ENCODE measurements around the gene EYA3. TPM values are rescaled to one million over a fixed set of nuclear protein-coding genes. Genes with fewer than 3 reads are reported as not detected.

Gene EYA3
- total RNA-seq, 1 experiment from 2014 or later: 17.1 TPM

DNA sequence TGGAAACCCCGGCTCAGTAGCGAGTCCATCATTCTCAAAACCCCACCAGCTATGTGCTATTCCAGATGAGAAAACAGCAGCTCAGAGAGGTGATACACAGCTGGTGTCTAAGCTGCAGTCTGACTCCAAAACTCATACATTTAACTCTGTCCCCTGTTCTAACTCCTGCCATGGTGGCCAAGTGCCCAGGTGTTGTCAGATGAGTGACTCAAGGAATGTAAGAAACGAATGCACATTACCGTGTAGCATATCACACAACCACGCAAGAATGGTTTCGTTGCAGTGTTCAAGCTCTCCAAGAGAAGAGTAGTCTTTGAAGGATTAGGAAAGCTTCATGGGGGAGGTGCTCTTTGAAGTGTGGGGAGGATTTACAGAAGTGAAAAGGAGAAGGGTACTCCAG is 133.3 kb downstream of the EYA3 start:
- DNase-seq (no peak), ATAC-seq (no peak)
- no peak overlapping the region for H3K4me3 ChIP-seq (ENCODE audit: low read length)
- no TSS peak for BruUV-seq (replicated peaks)
- no peaks in the 10 kb centered on the region for H3K9me3 ChIP-seq (ENCODE audit: low read length)
- no peak overlapping the region for H3K27ac ChIP-seq (ENCODE audit: low read length)
- no peak for TF ChIP-seq EZH2phosphoT487 (IDR thresholded peaks at IDR 0.05; ENCODE audit: borderline replicate concordance, low read length)
- TF ChIP-seq, protein P1, sequence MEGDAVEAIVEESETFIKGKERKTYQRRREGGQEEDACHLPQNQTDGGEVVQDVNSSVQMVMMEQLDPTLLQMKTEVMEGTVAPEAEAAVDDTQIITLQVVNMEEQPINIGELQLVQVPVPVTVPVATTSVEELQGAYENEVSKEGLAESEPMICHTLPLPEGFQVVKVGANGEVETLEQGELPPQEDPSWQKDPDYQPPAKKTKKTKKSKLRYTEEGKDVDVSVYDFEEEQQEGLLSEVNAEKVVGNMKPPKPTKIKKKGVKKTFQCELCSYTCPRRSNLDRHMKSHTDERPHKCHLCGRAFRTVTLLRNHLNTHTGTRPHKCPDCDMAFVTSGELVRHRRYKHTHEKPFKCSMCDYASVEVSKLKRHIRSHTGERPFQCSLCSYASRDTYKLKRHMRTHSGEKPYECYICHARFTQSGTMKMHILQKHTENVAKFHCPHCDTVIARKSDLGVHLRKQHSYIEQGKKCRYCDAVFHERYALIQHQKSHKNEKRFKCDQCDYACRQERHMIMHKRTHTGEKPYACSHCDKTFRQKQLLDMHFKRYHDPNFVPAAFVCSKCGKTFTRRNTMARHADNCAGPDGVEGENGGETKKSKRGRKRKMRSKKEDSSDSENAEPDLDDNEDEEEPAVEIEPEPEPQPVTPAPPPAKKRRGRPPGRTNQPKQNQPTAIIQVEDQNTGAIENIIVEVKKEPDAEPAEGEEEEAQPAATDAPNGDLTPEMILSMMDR (conservative IDR thresholded peaks at IDR 0.05; ENCODE audit: low read depth, low read length): no peak
- no peak for TF ChIP-seq EZH2 (IDR thresholded peaks at IDR 0.05; ENCODE audit: low read length, unreplicated experiment)
- no peaks in the 10 kb centered on the region for H3K36me3 ChIP-seq (ENCODE audit: low read depth, low read length)
- H3K79me2 ChIP-seq (ENCODE audit: low read length): peaks cover under 1% of the 10 kb centered on the region
- POLR2A ChIA-PET (ENCODE audit: unreplicated experiment): no interaction called here
- no peaks in the 10 kb centered on the region for H3K9me2 ChIP-seq (replicated peaks; ENCODE audit: low read length)
- H3K9ac ChIP-seq (ENCODE audit: low read length): no peak overlapping the region
- intact Hi-C loops (cut with micrococcal nuclease): no loop called here
- no peak overlapping the region for H2AFZ ChIP-seq (ENCODE audit: low read length)
- CTCF ChIA-PET: no interaction called here
- H4K20me1 ChIP-seq (ENCODE audit: low read length): no peaks in the 10 kb centered on the region
- no peak overlapping the region for H3K4me2 ChIP-seq (ENCODE audit: low read length)
- no peaks in the 10 kb centered on the region for H3K27me3 ChIP-seq (ENCODE audit: low read length)
- no peaks in the 10 kb centered on the region for H3F3A ChIP-seq (ENCODE audit: low read length, unreplicated experiment)
- H3K4me1 ChIP-seq (ENCODE audit: insufficient read depth, low read length): peaks cover 5% of the 10 kb centered on the region; the same call in 1 of the 2 replicates

DNA sequence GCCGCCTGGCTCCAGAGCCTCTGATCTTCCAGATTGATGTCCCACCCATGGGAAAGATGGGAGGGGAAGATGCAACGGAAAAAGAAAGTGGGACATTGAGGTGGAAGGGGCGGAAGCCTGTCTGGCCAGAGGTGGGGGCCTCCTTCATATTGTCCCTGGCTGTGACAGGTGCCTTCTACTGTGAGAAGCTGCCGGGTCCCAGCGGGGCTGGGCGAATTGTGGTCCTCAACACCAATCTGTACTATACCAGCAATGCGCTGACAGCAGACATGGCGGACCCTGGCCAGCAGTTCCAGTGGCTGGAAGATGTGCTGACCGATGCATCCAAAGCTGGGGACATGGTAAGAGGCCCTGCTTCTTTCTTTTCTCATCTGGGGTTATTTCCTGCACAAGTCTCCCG is 134.2 kb downstream of the EYA3 start:
- Histone ChIP-seq H3K9me2 (replicated peaks; ENCODE audit: low read length) (no peaks in the 10 kb centered on the region), H3K27me3 (ENCODE audit: low read length) (no peaks in the 10 kb centered on the region), H3K27ac (ENCODE audit: low read length) (no peak overlapping the region), H3K36me3 (ENCODE audit: low read depth, low read length) (no peaks in the 10 kb centered on the region), H3K4me3 (ENCODE audit: low read length) (no peak overlapping the region), H3K9me3 (ENCODE audit: low read length) (no peaks in the 10 kb centered on the region), H2AFZ (ENCODE audit: low read length) (no peak overlapping the region), H3F3A (ENCODE audit: low read length, unreplicated experiment) (no peaks in the 10 kb centered on the region), H3K4me1 (ENCODE audit: insufficient read depth, low read length) (peaks cover 5% of the 10 kb centered on the region; the same call in 1 of the 2 replicates), H3K9ac (ENCODE audit: low read length) (no peak overlapping the region), H3K4me2 (ENCODE audit: low read length) (no peak overlapping the region), H3K79me2 (ENCODE audit: low read length) (no peaks in the 10 kb centered on the region), H4K20me1 (ENCODE audit: low read length) (no peaks in the 10 kb centered on the region)
- POLR2A ChIA-PET (ENCODE audit: unreplicated experiment): no interaction called here
- DNase-seq: no peak
- TF ChIP-seq, protein P1 (conservative IDR thresholded peaks at IDR 0.05; ENCODE audit: low read depth, low read length): no peak
- TF ChIP-seq EZH2phosphoT487 (IDR thresholded peaks at IDR 0.05; ENCODE audit: borderline replicate concordance, low read length): no peak
- TF ChIP-seq EZH2 (IDR thresholded peaks at IDR 0.05; ENCODE audit: low read length, unreplicated experiment): no peak
- intact Hi-C loops (cut with micrococcal nuclease): no loop called here
- CTCF ChIA-PET: no interaction called here
- ATAC-seq: no peak
- no TSS peak for BruUV-seq (replicated peaks)

DNA sequence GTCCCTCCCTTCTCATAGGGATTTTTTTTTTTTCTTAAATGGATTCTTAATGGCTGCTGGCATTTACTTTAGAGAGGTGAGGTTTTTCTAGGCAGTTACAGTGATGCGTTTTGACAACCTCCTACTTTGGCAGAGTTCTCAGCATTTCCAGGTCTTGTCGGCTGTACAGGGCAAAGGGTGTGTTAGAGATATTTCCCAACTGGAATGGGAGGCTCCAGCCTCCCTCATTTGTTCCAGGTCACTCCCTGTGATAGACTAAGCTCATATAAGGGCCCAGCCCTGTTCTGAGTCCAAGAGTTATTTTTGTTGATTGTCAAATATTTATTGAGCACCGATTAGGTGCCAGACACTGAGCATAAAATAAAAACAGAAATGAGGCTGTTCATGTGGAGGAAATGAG is 136.3 kb downstream of the EYA3 start:
- Histone ChIP-seq H3K36me3 (ENCODE audit: low read depth, low read length) (no peaks in the 10 kb centered on the region), H4K20me1 (ENCODE audit: low read length) (no peaks in the 10 kb centered on the region), H3K27ac (ENCODE audit: low read length) (no peak overlapping the region), H3F3A (ENCODE audit: low read length, unreplicated experiment) (no peaks in the 10 kb centered on the region), H3K27me3 (ENCODE audit: low read length) (no peaks in the 10 kb centered on the region), H3K4me1 (ENCODE audit: insufficient read depth, low read length) (no peaks in the 10 kb centered on the region), H3K4me2 (ENCODE audit: low read length) (no peak overlapping the region), H3K4me3 (ENCODE audit: low read length) (no peak overlapping the region), H3K9me2 (replicated peaks; ENCODE audit: low read length) (no peaks in the 10 kb centered on the region), H3K9me3 (ENCODE audit: low read length) (no peaks in the 10 kb centered on the region), H3K79me2 (ENCODE audit: low read length) (no peaks in the 10 kb centered on the region), H2AFZ (ENCODE audit: low read length) (no peak overlapping the region), H3K9ac (ENCODE audit: low read length) (no peak overlapping the region)
- ChIA-PET POLR2A (ENCODE audit: unreplicated experiment) (no interaction called here), CTCF (no interaction called here)
- intact Hi-C loops (cut with micrococcal nuclease): no loop called here
- DNase-seq (no peak), ATAC-seq (no peak)
- BruUV-seq (replicated peaks): no TSS peak
- no peak for TF ChIP-seq EZH2 (IDR thresholded peaks at IDR 0.05; ENCODE audit: low read length, unreplicated experiment)
- no peak for TF ChIP-seq EZH2phosphoT487 (IDR thresholded peaks at IDR 0.05; ENCODE audit: borderline replicate concordance, low read length)

Data from PC-3 (cell line).